Fibroblast of villous mesenchyme (primary cell): Measurements from ENCODE around the gene TMPRSS15. TPM values are rescaled to one million over a fixed set of nuclear protein-coding genes. Genes with fewer than 3 reads are reported as not detected.

Source experiments
- DNase-seq: peaks from one replicate; pipeline ENCODE4 v3.0.0-alpha.2; 2010; ENCODE audit warnings: low read depth
- H3K4me3 ChIP-seq: 2 replicates; pipeline ENCODE4 v1.5.1; 2011; ENCODE audit warnings: low read depth, mild to moderate bottlenecking, low read length
- CTCF ChIP-seq: IDR thresholded peaks from 2 replicates; pipeline ENCODE4 v1.5.1; 2012; ENCODE audit warnings: low read depth, mild to moderate bottlenecking, low read length; ENCODE audit not compliant: insufficient read depth
- total RNA-seq: library from RNA; depleted of rRNA; stranded (reverse); fragments of >200 nt; gene quantifications from 2 replicates; pipeline ENCODE4 v1.2.3, GENCODE V29; 2012

Gene TMPRSS15
- total RNA-seq, 1 donor = not detected

- H3K4me3 ChIP-seq = no peak overlapping the region
- no peak for TF ChIP-seq CTCF
- DNase-seq = no peak
Measured at GRCh38 chr21:18382141-18382540, 21.4 kb downstream of the TMPRSS15 start.

- no peak overlapping the region for H3K4me3 ChIP-seq
- TF ChIP-seq CTCF = no peak
- DNase-seq = no peak
Measured at GRCh38 chr21:18373606-18374005, 30.0 kb downstream of the TMPRSS15 start.

GRCh38 chr21:18370301-18370700 is 33.3 kb downstream of the TMPRSS15 start:
- DNase-seq = no peak
- no peak overlapping the region for H3K4me3 ChIP-seq
- no peak for TF ChIP-seq CTCF

- DNase-seq = no peak
- H3K4me3 ChIP-seq = no peak overlapping the region
- no peak for TF ChIP-seq CTCF
Measured at GRCh38 chr21:18369115-18369514, 34.5 kb downstream of the TMPRSS15 start.

GRCh38 chr21:18368205-18368604 is 35.4 kb downstream of the TMPRSS15 start:
- no peak for DNase-seq
- no peak overlapping the region for H3K4me3 ChIP-seq
- no peak for TF ChIP-seq CTCF

- no peak overlapping the region for H3K4me3 ChIP-seq
- DNase-seq = no peak
- no peak for TF ChIP-seq CTCF
Measured at GRCh38 chr21:18356801-18357200, 46.8 kb downstream of the TMPRSS15 start.

- DNase-seq = no peak
- H3K4me3 ChIP-seq = no peak overlapping the region
- no peak for TF ChIP-seq CTCF
Measured at GRCh38 chr21:18354947-18355346, 48.6 kb downstream of the TMPRSS15 start.
